ENCODE data around the gene EPOP. TPM values are rescaled to one million over a fixed set of nuclear protein-coding genes. Genes with fewer than 3 reads are reported as not detected.

Gene EPOP
- total RNA-seq, 2 donors from 2014 or later: 1.1 to 1.8 TPM

DNA sequence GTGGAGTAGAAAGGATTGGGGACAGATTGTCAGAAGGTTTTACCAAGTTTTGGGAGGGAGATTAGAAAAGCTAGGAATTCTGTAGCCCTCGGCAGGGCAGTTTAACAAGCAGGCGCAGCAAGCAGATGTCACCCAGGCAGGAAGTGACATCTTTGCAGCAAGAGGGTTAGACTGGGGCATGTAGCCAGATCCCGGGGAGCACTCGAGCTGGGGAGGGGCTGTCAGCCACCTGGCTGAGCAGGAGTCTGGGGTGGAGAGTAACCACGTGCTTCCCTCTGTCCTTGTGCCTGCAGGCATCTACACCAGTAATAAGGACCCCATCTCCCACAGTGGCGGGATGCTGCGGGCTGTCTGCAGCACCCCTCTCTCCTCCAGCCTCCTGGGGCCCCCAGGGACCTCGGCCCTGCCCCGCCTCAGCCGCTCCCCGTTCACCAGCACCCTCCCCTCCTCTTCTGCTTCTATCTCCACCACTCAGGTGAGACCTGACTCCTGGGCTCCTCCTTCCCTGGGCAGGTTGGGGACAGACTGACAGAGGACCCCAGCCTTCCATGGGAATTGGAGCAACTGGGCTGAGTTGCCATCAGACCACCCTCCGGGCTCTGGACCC, 42.5 kb upstream of the EPOP start:
- no peaks in the 10 kb centered on the region for H3K36me3 ChIP-seq

GRCh38 chr17:38716368-38717005, 41.7 kb upstream of the EPOP start:
- Histone ChIP-seq H3K4me1 (no peaks in the 10 kb centered on the region), H3K4me3 (no peak overlapping the region), H3K36me3 (no peaks in the 10 kb centered on the region), H3K27ac (no peak overlapping the region), H3K9me3 (no peaks in the 10 kb centered on the region), H3K9ac (ENCODE audit: low read depth in 2 of 2, low read length in 2 of 2) (no peak overlapping the region), H3K27me3 (no peaks in the 10 kb centered on the region)
- intact Hi-C loops (cut with DNase I): no loop called here
- TF ChIP-seq, protein P1, sequence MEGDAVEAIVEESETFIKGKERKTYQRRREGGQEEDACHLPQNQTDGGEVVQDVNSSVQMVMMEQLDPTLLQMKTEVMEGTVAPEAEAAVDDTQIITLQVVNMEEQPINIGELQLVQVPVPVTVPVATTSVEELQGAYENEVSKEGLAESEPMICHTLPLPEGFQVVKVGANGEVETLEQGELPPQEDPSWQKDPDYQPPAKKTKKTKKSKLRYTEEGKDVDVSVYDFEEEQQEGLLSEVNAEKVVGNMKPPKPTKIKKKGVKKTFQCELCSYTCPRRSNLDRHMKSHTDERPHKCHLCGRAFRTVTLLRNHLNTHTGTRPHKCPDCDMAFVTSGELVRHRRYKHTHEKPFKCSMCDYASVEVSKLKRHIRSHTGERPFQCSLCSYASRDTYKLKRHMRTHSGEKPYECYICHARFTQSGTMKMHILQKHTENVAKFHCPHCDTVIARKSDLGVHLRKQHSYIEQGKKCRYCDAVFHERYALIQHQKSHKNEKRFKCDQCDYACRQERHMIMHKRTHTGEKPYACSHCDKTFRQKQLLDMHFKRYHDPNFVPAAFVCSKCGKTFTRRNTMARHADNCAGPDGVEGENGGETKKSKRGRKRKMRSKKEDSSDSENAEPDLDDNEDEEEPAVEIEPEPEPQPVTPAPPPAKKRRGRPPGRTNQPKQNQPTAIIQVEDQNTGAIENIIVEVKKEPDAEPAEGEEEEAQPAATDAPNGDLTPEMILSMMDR (IDR thresholded peaks at IDR 0.05): no peak
- DNase-seq: no peak

More for the DNA sequence above, 42.5 kb upstream of the EPOP start:
- no peaks in the 10 kb centered on the region for H3K4me1 ChIP-seq
- DNase-seq: no peak
- intact Hi-C loops (cut with DNase I): no loop called here
- no peak overlapping the region for H3K9ac ChIP-seq (ENCODE audit: low read depth in 2 of 2, low read length in 2 of 2)
- no peaks in the 10 kb centered on the region for H3K27me3 ChIP-seq
- no peak overlapping the region for H3K4me3 ChIP-seq
- TF ChIP-seq, protein P1 (IDR thresholded peaks at IDR 0.05): no peak
- H3K9me3 ChIP-seq: no peaks in the 10 kb centered on the region
- H3K27ac ChIP-seq: no peak overlapping the region

- DNase-seq: no peak
- Histone ChIP-seq H3K27me3 (no peaks in the 10 kb centered on the region), H3K9ac (ENCODE audit: low read depth in 2 of 2, low read length in 2 of 2) (no peak overlapping the region), H3K27ac (no peak overlapping the region), H3K4me3 (no peak overlapping the region), H3K36me3 (no peaks in the 10 kb centered on the region), H3K9me3 (no peaks in the 10 kb centered on the region), H3K4me1 (no peaks in the 10 kb centered on the region)
- TF ChIP-seq, protein P1 (IDR thresholded peaks at IDR 0.05): no peak
- intact Hi-C loops (cut with DNase I): no loop called here
These were observed 40.6 kb upstream of the EPOP start for GRCh38 chr17:38715216-38715943.

- TF ChIP-seq, protein P1 (IDR thresholded peaks at IDR 0.05): no peak
- H3K9me3 ChIP-seq: no peaks in the 10 kb centered on the region
- H3K4me3 ChIP-seq: no peak overlapping the region
- no peaks in the 10 kb centered on the region for H3K4me1 ChIP-seq
- no peak overlapping the region for H3K9ac ChIP-seq (ENCODE audit: low read depth in 2 of 2, low read length in 2 of 2)
- H3K27ac ChIP-seq: no peak overlapping the region
- no peaks in the 10 kb centered on the region for H3K27me3 ChIP-seq
- no peaks in the 10 kb centered on the region for H3K36me3 ChIP-seq
- intact Hi-C loops (cut with DNase I): no loop called here
- no peak for DNase-seq
These were observed 38.8 kb upstream of the EPOP start for GRCh38 chr17:38713456-38714075.

DNA sequence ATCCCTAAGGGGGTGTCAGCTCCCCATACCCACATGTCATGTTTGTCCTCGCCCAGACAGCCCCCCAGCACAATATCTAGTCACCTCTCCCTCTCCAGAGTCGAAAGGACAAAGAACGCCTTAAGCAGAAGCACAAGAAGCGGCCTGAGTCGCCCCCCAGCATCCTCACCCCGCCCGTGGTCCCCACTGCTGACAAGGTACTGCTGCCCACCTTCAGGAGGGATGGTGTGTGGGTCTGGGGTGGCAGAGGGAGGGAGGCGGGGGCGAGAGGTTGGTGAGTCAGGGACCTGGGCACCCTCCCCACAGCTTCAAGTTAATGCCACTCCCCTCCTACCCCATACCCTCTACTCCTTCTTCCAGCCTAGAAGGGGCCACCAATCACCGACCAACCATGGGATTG, 37.8 kb upstream of the EPOP start:
- DNase-seq: no peak
- no peaks in the 10 kb centered on the region for H3K36me3 ChIP-seq
- H3K27ac ChIP-seq: no peak overlapping the region
- intact Hi-C loops (cut with DNase I): no loop called here
- H3K9ac ChIP-seq (ENCODE audit: low read depth in 2 of 2, low read length in 2 of 2): no peak overlapping the region
- no peaks in the 10 kb centered on the region for H3K9me3 ChIP-seq
- no peaks in the 10 kb centered on the region for H3K4me1 ChIP-seq
- TF ChIP-seq, protein P1 (IDR thresholded peaks at IDR 0.05): no peak
- H3K4me3 ChIP-seq: no peak overlapping the region
- H3K27me3 ChIP-seq: no peaks in the 10 kb centered on the region
